Body of pancreas (tissue), 4 donors: ENCODE measurements around the gene MXD4. TPM values are rescaled to one million over a fixed set of nuclear protein-coding genes. Genes with fewer than 3 reads are reported as not detected.
"Not testable (repeated sequence)": the region's sequence is repeated elsewhere in the genome, so short reads cannot be mapped to it uniquely, and the experiment has no call there.

Experiments used
- ATAC-seq: fragments of 150-250 bp; one replicate; pipeline ENCODE4 v1.9.1; 2016
- DNase-seq, 4 donors: peaks; one replicate each; pipeline ENCODE4 v3.0.0-alpha.2; 2019
- H3K27ac ChIP-seq, 4 donors: fragments of 200-600 bp; sonication (generic); 1 replicate in 3 of 4; 2 replicates in 1 of 4; pipeline versions ENCODE4 v1.5.1 to v1.6.1; 2016 to 2019; ENCODE audit warnings: mild to moderate bottlenecking in 1 of 4, mixed read lengths in 1 of 4, moderate library complexity in 1 of 4
- H3K27me3 ChIP-seq, 2 donors: fragments of 200-600 bp; sonication (generic); one replicate each; pipeline ENCODE4 v1.6.0; 2016; ENCODE audit warnings: mild to moderate bottlenecking in 1 of 2
- H3K36me3 ChIP-seq, 2 donors: fragments of 200-600 bp; sonication (generic); replicated peaks in 1 of 2; 2 replicates each; pipeline ENCODE4 v1.5.1; 2016; ENCODE audit warnings: low read depth in 2 of 2; ENCODE audit not compliant: insufficient read depth in 1 of 2
- H3K4me1 ChIP-seq: fragments of 200-600 bp; sonication (generic); one replicate; pipeline ENCODE4 v1.6.0; 2016
- H3K4me3 ChIP-seq, 2 donors: fragments of 200-600 bp; sonication (generic); 1 replicate in 1 of 2; 2 replicates in 1 of 2; pipeline ENCODE4 v1.5.1; 2016 to 2019
- H3K9me3 ChIP-seq, 3 donors: fragments of 200-600 bp; sonication (generic); 1 replicate in 2 of 3; 2 replicates in 1 of 3; pipeline ENCODE4 v1.5.1; 2016
- CTCF ChIP-seq, 7 experiments: fragments of 450-650 bp in 4 of 7; fragments of 200-600 bp in 3 of 7; sonication (generic) in 3 of 7; IDR thresholded peaks; one replicate each; pipeline ENCODE4 v1.5.1; 2016 to 2019; ENCODE audit warnings: antibody characterized with exemption in 7 of 7
- POLR2A ChIP-seq, 3 donors: fragments of 450-650 bp; IDR thresholded peaks; one replicate each; pipeline ENCODE4 v1.6.1; 2016; ENCODE audit warnings: antibody characterized with exemption in 3 of 3, mild to moderate bottlenecking in 2 of 3
- WGBS, 2 donors: methylation state at CpG; one replicate each; pipeline ENCODE4 v1.1.5; 2017; 5-methylcytosine and 5-hydroxymethylcytosine counted together
- intact Hi-C: fragments of 100-400 bp; cut with DNase I; formaldehyde crosslinking; loops from one replicate; pipeline ENCODE4 v1.15.1; 2023
- total RNA-seq, 2 donors: library from RNA; depleted of rRNA; stranded (reverse); fragments of >200 nt; gene quantifications; one replicate each; pipeline ENCODE4 v1.1.0, GENCODE V29; 2016

Gene MXD4
- total RNA-seq, 2 donors from 2014 or later = 40.7 to 45.5 TPM

- intact Hi-C loops = no loop called here
- no peaks in the 10 kb centered on the region for H3K36me3 ChIP-seq
- H3K27me3 ChIP-seq = no peaks in the 10 kb centered on the region
- H3K4me3 ChIP-seq = no peak overlapping the region
- no peak overlapping the region for H3K27ac ChIP-seq
- H3K9me3 ChIP-seq = no peaks in the 10 kb centered on the region
- TF ChIP-seq POLR2A (IDR thresholded peaks at IDR 0.05) = no peak
- DNase-seq (no peak), ATAC-seq (no peak)
- no peaks in the 10 kb centered on the region for H3K4me1 ChIP-seq
- WGBS, 2 donors = 89 to 91% methylated on average over 30 of the region's 30 CpGs
Observed at GRCh38 chr4:2276581-2277325, 14.8 kb upstream of the MXD4 start.

GRCh38 chr4:2275546-2276251, 13.8 kb upstream of the MXD4 start:
- no peak overlapping the region for H3K4me3 ChIP-seq
- H3K27me3 ChIP-seq = no peaks in the 10 kb centered on the region
- no peak overlapping the region for H3K27ac ChIP-seq
- intact Hi-C loops = no loop called here
- ATAC-seq (no peak), DNase-seq (no peak)
- H3K36me3 ChIP-seq = no peaks in the 10 kb centered on the region
- H3K4me1 ChIP-seq = no peaks in the 10 kb centered on the region
- 90 to 92% methylated on average over 32 to 44 of the region's 44 CpGs for WGBS, 2 donors
- no peak for TF ChIP-seq POLR2A (IDR thresholded peaks at IDR 0.05)
- no peak for TF ChIP-seq CTCF (IDR thresholded peaks at IDR 0.05)
- H3K9me3 ChIP-seq = no peaks in the 10 kb centered on the region

GRCh38 chr4:2275044-2275397, 13.1 kb upstream of the MXD4 start:
- DNase-seq, H3K4me3 ChIP-seq, intact Hi-C loops, ATAC-seq, H3K36me3 ChIP-seq, H3K9me3 ChIP-seq, H3K4me1 ChIP-seq, H3K27ac ChIP-seq, H3K27me3 ChIP-seq: not testable (repeated sequence)
- WGBS, 2 donors = 83 to 88% methylated on average over 9 to 10 of the region's 10 CpGs

- DNase-seq (no peak), ATAC-seq (no peak)
- no peaks in the 10 kb centered on the region for H3K36me3 ChIP-seq
- H3K9me3 ChIP-seq = no peaks in the 10 kb centered on the region
- TF ChIP-seq POLR2A (IDR thresholded peaks at IDR 0.05) (no peak), CTCF (IDR thresholded peaks at IDR 0.05) (no peak)
- no peak overlapping the region for H3K27ac ChIP-seq
- no peaks in the 10 kb centered on the region for H3K27me3 ChIP-seq
- 88 to 89% methylated on average over 13 to 20 of the region's 21 CpGs for WGBS, 2 donors
- no peaks in the 10 kb centered on the region for H3K4me1 ChIP-seq
- intact Hi-C loops = no loop called here
- H3K4me3 ChIP-seq = no peak overlapping the region
Observed at GRCh38 chr4:2274320-2275043, 12.6 kb upstream of the MXD4 start.

GRCh38 chr4:2273657-2274319, 11.9 kb upstream of the MXD4 start:
- no peaks in the 10 kb centered on the region for H3K4me1 ChIP-seq
- no peak for ATAC-seq
- H3K4me3 ChIP-seq = no peak overlapping the region
- no peaks in the 10 kb centered on the region for H3K9me3 ChIP-seq
- H3K27ac ChIP-seq = no peak overlapping the region
- intact Hi-C loops = no loop called here
- 83 to 85% methylated on average over 15 to 19 of the region's 24 CpGs for WGBS, 2 donors
- H3K27me3 ChIP-seq = no peaks in the 10 kb centered on the region
- TF ChIP-seq POLR2A (IDR thresholded peaks at IDR 0.05) = no peak
- no peak for TF ChIP-seq CTCF (IDR thresholded peaks at IDR 0.05)
- H3K36me3 ChIP-seq = no peaks in the 10 kb centered on the region
- no peak for DNase-seq
